ENCODE measurements around the gene IDH3A.

DNA sequence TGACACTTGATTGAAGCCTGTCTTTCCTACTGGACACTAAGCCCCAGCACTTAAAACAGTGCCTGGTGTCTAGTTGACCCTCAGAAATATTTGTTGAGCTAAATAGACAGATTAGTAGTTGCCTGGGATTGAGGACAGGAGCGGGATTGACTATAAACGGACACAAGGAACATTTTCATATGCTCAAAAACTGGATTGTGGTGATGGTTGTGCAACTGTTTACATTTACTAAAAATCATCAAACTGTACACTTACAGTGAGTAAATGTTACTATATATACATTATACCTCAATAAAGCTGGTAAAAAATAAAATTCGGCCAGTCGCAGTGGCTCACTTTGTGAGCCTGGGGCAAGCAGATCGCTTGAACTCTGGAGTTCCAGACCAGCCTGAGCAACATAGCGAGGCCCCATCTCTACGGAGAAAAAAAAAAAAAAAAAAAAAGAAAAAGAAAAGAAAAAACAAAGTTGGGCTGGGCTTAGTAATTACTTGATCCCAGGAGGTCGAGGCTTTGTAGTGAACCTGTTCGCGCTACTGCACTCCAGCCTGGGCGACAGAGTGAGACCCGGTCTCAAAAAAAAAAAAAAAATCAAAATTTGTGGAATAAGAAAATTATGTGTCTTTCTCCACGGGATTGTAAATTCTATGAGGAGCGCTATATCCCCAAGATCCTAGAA lies 632 bp upstream of the IDH3A start:
- TF ChIP-seq, protein P1, sequence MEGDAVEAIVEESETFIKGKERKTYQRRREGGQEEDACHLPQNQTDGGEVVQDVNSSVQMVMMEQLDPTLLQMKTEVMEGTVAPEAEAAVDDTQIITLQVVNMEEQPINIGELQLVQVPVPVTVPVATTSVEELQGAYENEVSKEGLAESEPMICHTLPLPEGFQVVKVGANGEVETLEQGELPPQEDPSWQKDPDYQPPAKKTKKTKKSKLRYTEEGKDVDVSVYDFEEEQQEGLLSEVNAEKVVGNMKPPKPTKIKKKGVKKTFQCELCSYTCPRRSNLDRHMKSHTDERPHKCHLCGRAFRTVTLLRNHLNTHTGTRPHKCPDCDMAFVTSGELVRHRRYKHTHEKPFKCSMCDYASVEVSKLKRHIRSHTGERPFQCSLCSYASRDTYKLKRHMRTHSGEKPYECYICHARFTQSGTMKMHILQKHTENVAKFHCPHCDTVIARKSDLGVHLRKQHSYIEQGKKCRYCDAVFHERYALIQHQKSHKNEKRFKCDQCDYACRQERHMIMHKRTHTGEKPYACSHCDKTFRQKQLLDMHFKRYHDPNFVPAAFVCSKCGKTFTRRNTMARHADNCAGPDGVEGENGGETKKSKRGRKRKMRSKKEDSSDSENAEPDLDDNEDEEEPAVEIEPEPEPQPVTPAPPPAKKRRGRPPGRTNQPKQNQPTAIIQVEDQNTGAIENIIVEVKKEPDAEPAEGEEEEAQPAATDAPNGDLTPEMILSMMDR (IDR thresholded peaks at IDR 0.05; ENCODE audit: insufficient read depth, low read length, poor library complexity, severe bottlenecking), result no peak
- TF ChIP-seq EZH2phosphoT487 (conservative IDR thresholded peaks at IDR 0.05; ENCODE audit: low read length), result no peak
